T-cell (primary cell): ENCODE data around the gene MARCKS. TPM values are rescaled to one million over a fixed set of nuclear protein-coding genes. Genes with fewer than 3 reads are reported as not detected.

Source experiments
- ATAC-seq, 4 experiments: fragments of 200-7000 bp in 3 of 4; fragments of 150-1000 bp in 1 of 4; cut with Tn5 transposase; replicated peaks in 1 of 4; 1 replicate in 3 of 4; 2 replicates in 1 of 4; pipeline ENCODE4 v1.10.0; 2021; ENCODE audit warnings: moderate library complexity in 3 of 4, mild to moderate bottlenecking in 2 of 4, moderate number of reproducible peaks in 1 of 4
- CTCF ChIA-PET, 2 donors: fragments of 300-600 bp; sonication (Branson Sonifier 250); formaldehyde crosslinking; loops; one replicate each; lab custom pipeline; 2022; ENCODE audit warnings: antibody characterized with exemption in 2 of 2; lab: Charles Lee
- POLR2A ChIA-PET, 2 donors: fragments of 300-600 bp; sonication (Branson Sonifier 250); formaldehyde crosslinking; loops; one replicate each; lab custom pipeline; 2022; ENCODE audit warnings: antibody characterized with exemption in 2 of 2; lab: Charles Lee
- DNase-seq, 35 experiments: peaks; one replicate each; pipeline versions ENCODE4 v3.0.0 to v3.0.0-alpha.2; 2013 to 2023
- H3K27ac ChIP-seq: one replicate; pipeline ENCODE4 v1.5.1; 2013; ENCODE audit warnings: low read length
- H3K27me3 ChIP-seq, 2 experiments: replicated peaks in 1 of 2; 1 replicate in 1 of 2; 2 replicates in 1 of 2; pipeline versions ENCODE4 v1.6.1 to v1.7.0; 2013; ENCODE audit warnings: low read length in 1 of 2, mixed read lengths in 1 of 2; ENCODE audit not compliant: control insufficient read depth in 2 of 2, insufficient read depth in 2 of 2; ENCODE audit errors: extremely low read depth in 1 of 2
- H3K36me3 ChIP-seq, 2 donors: 1 replicate in 1 of 2; 2 replicates in 1 of 2; pipeline versions ENCODE4 v1.6.1 to v1.7.0; 2013; ENCODE audit warnings: low read length in 1 of 2; ENCODE audit not compliant: control insufficient read depth in 2 of 2, insufficient read depth in 1 of 2; ENCODE audit errors: extremely low read depth in 1 of 2
- H3K4me1 ChIP-seq, 2 experiments: 1 replicate in 1 of 2; 2 replicates in 1 of 2; pipeline versions ENCODE4 v1.6.1 to v1.7.0; 2013; ENCODE audit warnings: low read length in 2 of 2, mixed read lengths in 1 of 2; ENCODE audit not compliant: insufficient read depth in 2 of 2, control insufficient read depth in 1 of 2; ENCODE audit errors: extremely low read depth in 1 of 2
- H3K4me3 ChIP-seq, 2 donors: 1 replicate in 1 of 2; 2 replicates in 1 of 2; pipeline versions ENCODE4 v1.5.1 to v1.7.0; 2013; ENCODE audit warnings: mild to moderate bottlenecking in 2 of 2, low read length in 1 of 2, moderate library complexity in 1 of 2; ENCODE audit not compliant: control insufficient read depth in 1 of 2; ENCODE audit errors: extremely low read depth in 1 of 2
- H3K9me3 ChIP-seq: 2 replicates; pipeline ENCODE4 v1.7.0; 2013
- H3K27ac Mint-ChIP-seq, 2 donors: one replicate each; pipeline ENCODE4 v1.8.0; 2020 to 2021; ENCODE audit warnings: mild to moderate bottlenecking in 2 of 2, mixed read lengths in 2 of 2
- H3K27me3 Mint-ChIP-seq, 2 donors: one replicate each; pipeline ENCODE4 v1.8.0; 2021 to 2022; ENCODE audit warnings: mixed read lengths in 2 of 2
- H3K36me3 Mint-ChIP-seq: one replicate; pipeline ENCODE4 v1.8.0; 2021; ENCODE audit warnings: mixed read lengths
- H3K4me1 Mint-ChIP-seq, 3 donors: one replicate each; pipeline ENCODE4 v1.8.0; 2020 to 2022; ENCODE audit warnings: mixed read lengths in 3 of 3, mild to moderate bottlenecking in 1 of 3
- H3K4me3 Mint-ChIP-seq, 3 donors: one replicate each; pipeline ENCODE4 v1.8.0; 2020 to 2022; ENCODE audit warnings: mild to moderate bottlenecking in 3 of 3, mixed read lengths in 3 of 3, moderate library complexity in 3 of 3
- H3K9me3 Mint-ChIP-seq, 3 donors: one replicate each; pipeline ENCODE4 v1.8.0; 2020 to 2022; ENCODE audit warnings: mixed read lengths in 3 of 3
- WGBS: methylation state at CpG from one replicate; pipeline ENCODE4 v1.1.5; 2013; ENCODE audit warnings: missing lambda C conversion rate; ENCODE audit not compliant: insufficient coverage; 5-methylcytosine and 5-hydroxymethylcytosine counted together
- total RNA-seq, 35 experiments: library from RNA in 6 of 35; stranded (reverse) in 6 of 35; fragments of 120-200 nt in 1 of 35; gene quantifications; one replicate each; pipeline versions ENCODE4 v1.2.1 to v1.2.4 and lab custom pipeline; 2013 to 2026

The MARCKS gene
- total RNA-seq, 5 donors from 2014 or later (not counting 1 experiment from before 2014, with no cell fraction given): 0.33 to 2.6 (median 1.2) TPM

DNA sequence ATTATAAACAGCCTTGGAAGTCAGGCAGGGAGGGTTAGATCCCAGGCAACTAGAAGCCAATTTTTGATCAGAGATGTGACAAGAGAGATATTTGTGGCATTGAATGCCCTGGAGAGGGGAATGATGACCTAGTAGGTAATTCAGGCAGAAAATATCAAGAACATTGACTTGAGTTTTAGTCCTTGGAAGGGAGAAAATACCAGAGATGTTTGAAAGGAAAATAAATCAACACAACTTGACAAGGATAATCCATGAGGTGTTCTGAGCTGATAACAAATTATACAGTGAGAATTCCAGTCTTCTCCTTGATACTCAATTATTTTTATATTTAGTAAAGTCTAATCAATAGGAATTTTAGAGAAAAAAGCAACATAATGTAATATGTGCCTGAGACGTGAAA is 10.6 kb upstream of the MARCKS start:
- Histone ChIP-seq H3K36me3 (no peaks in the 10 kb centered on the region), H3K4me1 (no peaks in the 10 kb centered on the region), H3K4me3 (no peak overlapping the region), H3K27ac (no peak overlapping the region), H3K9me3 (no peaks in the 10 kb centered on the region), H3K27me3 (peaks cover 0 to 6% of the 10 kb centered on the region in 2 experiments)
- WGBS: no CpG with 5 or more reads among the region's 1 CpG
- DNase-seq (no peak), ATAC-seq (no peak)
- no peaks in the 10 kb centered on the region for H3K36me3 Mint-ChIP-seq
- peaks cover 13 to 26% of the 10 kb centered on the region in 2 donors for H3K27me3 Mint-ChIP-seq
- H3K4me3 Mint-ChIP-seq: no peak overlapping the region
- H3K4me1 Mint-ChIP-seq: no peaks in the 10 kb centered on the region
- POLR2A ChIA-PET: no interaction called here
- no peak overlapping the region for H3K27ac Mint-ChIP-seq
- CTCF ChIA-PET: no interaction called here
- H3K9me3 Mint-ChIP-seq: no peaks in the 10 kb centered on the region

DNA sequence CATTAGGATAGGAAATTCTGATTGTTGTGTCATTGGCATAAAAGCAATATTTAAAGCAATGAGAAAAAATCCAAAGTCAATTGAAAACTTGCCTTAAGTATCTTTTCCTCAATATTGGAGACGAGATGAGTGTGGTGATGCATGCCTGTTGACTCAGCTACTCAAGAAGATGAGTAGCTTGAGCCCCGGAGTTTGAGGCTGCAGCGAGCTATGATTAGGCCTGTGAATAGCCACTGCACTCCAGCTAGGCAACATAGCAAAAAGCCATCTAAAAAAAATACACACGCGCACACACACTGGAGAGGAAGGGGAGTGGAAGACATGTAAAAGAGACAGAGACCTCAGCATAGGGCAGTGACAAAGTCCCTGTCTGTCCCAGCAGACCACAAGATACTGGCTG is 9.7 kb upstream of the MARCKS start:
- Histone ChIP-seq H3K4me1 (no peaks in the 10 kb centered on the region), H3K4me3 (no peak overlapping the region), H3K36me3 (no peaks in the 10 kb centered on the region), H3K27me3 (peaks cover 0 to 8% of the 10 kb centered on the region in 2 experiments), H3K27ac (no peak overlapping the region), H3K9me3 (no peaks in the 10 kb centered on the region)
- POLR2A ChIA-PET: interaction anchor here in 1 of 2 donors (0.5 kb wide), 1 partner anchor 27 kb away, joined by 3 read pairs; no protein-coding TSS in a partner anchor
- DNase-seq: no peak
- Mint-ChIP-seq H3K36me3 (no peaks in the 10 kb centered on the region), H3K27me3 (peaks cover 16 to 28% of the 10 kb centered on the region in 2 donors), H3K27ac (no peak overlapping the region), H3K9me3 (no peaks in the 10 kb centered on the region), H3K4me3 (no peak overlapping the region), H3K4me1 (no peaks in the 10 kb centered on the region)
- no peak for ATAC-seq
- CTCF ChIA-PET: interaction anchor here in 1 of 2 donors (0.6 to 0.7 kb wide), 2 partner anchors 202 to 1654 kb away, joined by 3 read pairs; no protein-coding TSS in a partner anchor
- WGBS: no CpG with 5 or more reads among the region's 5 CpGs

DNA sequence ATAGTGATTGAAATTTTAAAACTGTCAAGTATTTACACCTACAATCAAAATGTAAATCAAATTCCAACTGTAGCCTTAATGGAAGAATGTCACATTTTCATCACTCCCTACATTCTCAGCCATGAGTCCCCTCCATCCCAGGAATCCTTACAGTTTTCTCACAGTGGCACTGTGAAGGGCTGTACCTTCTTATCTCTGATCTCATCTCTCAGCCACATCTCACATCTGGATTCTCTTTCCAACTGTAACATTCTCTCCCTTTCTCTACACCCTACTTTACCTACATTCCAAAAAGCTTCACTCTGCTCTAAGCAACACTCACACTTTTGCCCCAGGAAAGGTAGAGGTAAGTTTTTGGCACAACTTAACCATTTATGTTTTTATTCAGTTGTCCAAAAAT is 8.9 kb upstream of the MARCKS start:
- Histone ChIP-seq H3K27me3 (peaks cover 0 to 6% of the 10 kb centered on the region in 2 experiments), H3K36me3 (no peaks in the 10 kb centered on the region), H3K9me3 (no peaks in the 10 kb centered on the region), H3K27ac (no peak overlapping the region), H3K4me3 (no peak overlapping the region), H3K4me1 (no peaks in the 10 kb centered on the region)
- H3K9me3 Mint-ChIP-seq: no peaks in the 10 kb centered on the region
- DNase-seq (no peak), ATAC-seq (no peak)
- H3K36me3 Mint-ChIP-seq: no peaks in the 10 kb centered on the region
- peaks cover 25 to 34% of the 10 kb centered on the region in 2 donors for H3K27me3 Mint-ChIP-seq
- H3K4me1 Mint-ChIP-seq: no peaks in the 10 kb centered on the region
- H3K4me3 Mint-ChIP-seq: no peak overlapping the region
- CTCF ChIA-PET: interaction anchor here in 1 of 2 donors (0.6 to 0.7 kb wide), 2 partner anchors 16 to 1655 kb away, joined by 3 read pairs; no protein-coding TSS in a partner anchor
- POLR2A ChIA-PET: no interaction called here
- H3K27ac Mint-ChIP-seq: no peak overlapping the region

DNA sequence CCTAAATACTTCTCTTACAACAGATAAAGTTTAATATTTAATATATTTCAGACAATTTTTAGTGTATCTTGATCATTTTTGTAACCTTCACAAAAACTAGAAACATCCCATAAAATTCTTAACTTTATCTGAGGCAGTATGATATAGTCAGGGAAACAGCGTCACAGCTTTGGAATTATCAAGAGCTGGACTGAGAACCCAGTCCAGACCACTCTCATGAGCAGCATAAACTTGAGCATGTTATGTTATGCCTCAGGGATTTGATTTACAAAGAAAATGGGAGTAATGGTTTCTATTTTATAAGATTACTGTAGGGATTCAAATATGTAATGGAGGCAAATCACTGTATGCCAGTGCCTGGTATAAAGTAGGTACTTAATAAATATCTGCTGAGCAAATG is 8.3 kb upstream of the MARCKS start:
- H3K27me3 Mint-ChIP-seq: peaks cover 26 to 37% of the 10 kb centered on the region in 2 donors
- CTCF ChIA-PET: interaction anchor here in 1 of 2 donors (0.6 kb wide), 1 partner anchor 16 kb away, joined by 3 read pairs; no protein-coding TSS in a partner anchor
- WGBS: no CpG with 5 or more reads among the region's 1 CpG

DNA sequence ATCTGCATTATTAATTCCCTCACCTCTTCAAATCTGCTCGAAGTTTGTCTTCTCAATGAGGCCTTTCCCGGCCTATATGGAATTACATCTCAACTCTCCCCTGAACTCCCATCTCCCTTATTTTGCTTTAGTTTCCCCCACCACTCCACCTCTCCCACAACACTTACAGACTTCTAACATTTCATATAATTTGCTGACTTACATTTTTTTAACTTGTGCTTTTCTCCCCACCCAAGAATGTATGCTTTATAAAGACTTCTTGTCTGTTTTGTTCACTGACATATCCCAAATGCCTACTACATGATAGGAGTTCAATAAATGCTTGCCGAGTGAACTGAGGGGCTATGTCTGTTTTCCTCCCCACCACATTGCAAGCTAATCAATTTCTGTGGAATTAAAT is 3.9 kb upstream of the MARCKS start:
- H3K27me3 ChIP-seq: peaks cover 0 to 44% of the 10 kb centered on the region in 2 experiments
- H3K27ac ChIP-seq: no peak overlapping the region
- no peak for ATAC-seq
- H3K27me3 Mint-ChIP-seq: peaks cover 34 to 36% of the 10 kb centered on the region in 2 donors
- H3K4me3 ChIP-seq: no peak overlapping the region
- no peaks in the 10 kb centered on the region for H3K36me3 Mint-ChIP-seq
- no peak for DNase-seq
- H3K4me3 Mint-ChIP-seq: no peak overlapping the region
- H3K4me1 Mint-ChIP-seq: peaks cover 0 to 15% (median 10%) of the 10 kb centered on the region in 3 donors
- H3K9me3 ChIP-seq: no peaks in the 10 kb centered on the region
- H3K9me3 Mint-ChIP-seq: no peaks in the 10 kb centered on the region
- ChIA-PET POLR2A (no interaction called here), CTCF (no interaction called here)
- 92% methylated on average over 2 of the region's 3 CpGs for WGBS
- H3K4me1 ChIP-seq: peaks cover 16 to 37% of the 10 kb centered on the region in 2 experiments
- H3K27ac Mint-ChIP-seq: no peak overlapping the region
- H3K36me3 ChIP-seq: no peaks in the 10 kb centered on the region

More for the DNA sequence above, 8.3 kb upstream of the MARCKS start:
- H3K27me3 ChIP-seq: peaks cover 0 to 5% of the 10 kb centered on the region in 2 experiments
- DNase-seq (no peak), ATAC-seq (no peak)
- H3K27ac ChIP-seq: no peak overlapping the region
- Mint-ChIP-seq H3K4me1 (no peaks in the 10 kb centered on the region), H3K36me3 (no peaks in the 10 kb centered on the region), H3K9me3 (no peaks in the 10 kb centered on the region), H3K27ac (no peak overlapping the region), H3K4me3 (no peak overlapping the region)
- no peak overlapping the region for H3K4me3 ChIP-seq
- H3K36me3 ChIP-seq: no peaks in the 10 kb centered on the region
- no peaks in the 10 kb centered on the region for H3K9me3 ChIP-seq
- POLR2A ChIA-PET: no interaction called here
- no peaks in the 10 kb centered on the region for H3K4me1 ChIP-seq

DNA sequence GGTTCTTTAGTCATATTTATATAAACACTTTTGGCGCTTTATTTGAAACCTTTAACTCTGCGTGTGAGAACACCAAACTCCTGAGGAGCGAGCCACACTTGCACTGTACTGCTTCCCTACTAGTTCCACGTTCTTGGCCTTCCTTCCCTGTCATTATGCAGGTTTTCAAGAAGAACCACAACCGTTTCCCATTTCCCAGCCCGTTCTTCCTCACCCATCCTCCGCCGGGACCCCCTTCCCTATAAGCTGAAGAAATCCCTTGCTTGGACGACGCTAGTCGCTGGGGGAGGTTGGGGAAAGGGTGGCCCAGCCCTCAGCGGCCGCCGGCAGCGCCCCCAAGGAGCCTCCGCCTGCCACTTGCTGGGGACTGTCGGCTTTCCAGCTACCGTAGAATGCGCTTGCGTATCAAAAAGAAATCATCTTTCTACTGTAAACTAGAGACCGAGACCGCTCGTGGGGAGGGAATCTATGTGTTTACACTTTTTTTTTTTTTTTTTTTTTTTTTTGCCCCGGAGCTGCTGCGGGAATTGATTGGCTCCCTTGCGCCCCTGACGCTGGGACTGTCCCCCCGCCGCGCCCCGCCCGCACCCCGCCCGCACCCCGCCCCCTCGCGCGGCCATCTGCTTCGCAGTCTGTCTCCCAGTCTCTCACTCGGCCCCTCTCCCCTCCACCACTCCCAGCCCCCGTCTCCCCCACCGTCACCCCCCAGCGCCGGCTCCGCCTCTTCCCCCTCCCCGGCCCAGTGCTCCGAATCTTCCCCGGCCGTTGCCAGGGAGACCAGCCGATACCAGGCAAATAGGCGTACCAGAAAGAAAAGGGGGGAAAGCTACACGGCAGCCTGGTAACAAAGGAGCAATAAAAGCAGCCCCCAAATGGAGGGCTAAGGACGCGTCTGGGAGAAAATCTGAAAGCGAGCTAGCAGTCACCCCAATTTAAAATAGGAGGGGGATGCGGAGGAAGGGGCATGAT is 2.3 kb upstream of the MARCKS start:
- H3K36me3 Mint-ChIP-seq: no peaks in the 10 kb centered on the region
- POLR2A ChIA-PET: interaction anchor here (0.6 to 0.7 kb wide), 3 partner anchors 88 to 1572 kb away, joined by 7 to 11 read pairs (median 8); no protein-coding TSS in a partner anchor
- no peak overlapping the region for H3K27ac ChIP-seq

More for the DNA sequence above, 2.3 kb upstream of the MARCKS start:
- peaks cover 0 to 56% of the 10 kb centered on the region in 2 experiments for H3K27me3 ChIP-seq
- no peaks in the 10 kb centered on the region for H3K36me3 ChIP-seq
- peak in 1 of 4 experiments; percentile 11 for ATAC-seq
- WGBS: 7% methylated on average over 15 of the region's 56 CpGs
- Mint-ChIP-seq H3K27ac (no peak overlapping the region), H3K27me3 (peaks cover 33 to 39% of the 10 kb centered on the region in 2 donors), H3K9me3 (no peaks in the 10 kb centered on the region), H3K4me1 (peaks cover 0 to 21% (median 18%) of the 10 kb centered on the region in 3 donors), H3K4me3 (peak overlapping the region in 1 of 3 donors; percentile 60)
- CTCF ChIA-PET: interaction anchor here in 1 of 2 donors (0.5 to 0.7 kb wide), 3 partner anchors 559 to 1674 kb away, joined by 4 to 10 read pairs (median 4); no protein-coding TSS in a partner anchor
- H3K4me3 ChIP-seq: peak overlapping the region in 1 of 2 donors; percentile 89
- H3K4me1 ChIP-seq: peaks cover 22 to 49% of the 10 kb centered on the region in 2 experiments
- peak in 5 of 35 experiments; percentile 2 to 44 (median 5) for DNase-seq
- H3K9me3 ChIP-seq: no peaks in the 10 kb centered on the region
